HepG2 (cell line): ENCODE results near the gene RASGRP2. TPM values are rescaled to one million over a fixed set of nuclear protein-coding genes. Genes with fewer than 3 reads are reported as not detected.

Experiments
- ATAC-seq: fragments of 200-7000 bp; cut with Tn5 transposase; 3 replicates; pipeline ENCODE4 v1.9.1; 2020; ENCODE audit warnings: mild to moderate bottlenecking, moderate library complexity
- BruUV-seq: library from RNA; stranded (reverse); fragments of 400-500 nt; replicated peaks from 2 replicates; lab custom pipeline; 2021; lab: Mats Ljungman, UMichigan
- CTCF ChIA-PET: fragments of 300-600 bp; formaldehyde crosslinking; extraction: SDS; loops from one replicate; lab custom pipeline; 2021; ENCODE audit warnings: low total read pairs, inconsistent platforms, low intra/inter-chr PET ratio; lab: Yijun Ruan, JAX
- POLR2A ChIA-PET: fragments of 350-600 bp; sonication (Branson Sonifier 250); formaldehyde crosslinking; loops from one replicate; lab custom pipeline; 2020; ENCODE audit warnings: antibody characterized with exemption, inconsistent platforms; lab: Yijun Ruan, JAX
- DNase-seq: peaks from one replicate; pipeline ENCODE4 v3.0.0-alpha.2; 2015; ENCODE audit warnings: low spot score
- FAIRE-seq: peaks from 3 replicates; lab custom pipeline; 2011; peaks lifted over from hg19 to GRCh38; lab: Jason Lieb, UNC
- H2AFZ ChIP-seq: one replicate; pipeline ENCODE4 v1.6.1; 2011; ENCODE audit warnings: low read length, inconsistent platforms
- H3K27ac ChIP-seq: fragments of 300-600 bp; 3 replicates; pipeline ENCODE4 v1.8.0; 2011; ENCODE audit warnings: mixed run types, mild to moderate bottlenecking, mixed read lengths, low read length, inconsistent platforms; ENCODE audit not compliant: insufficient read depth; ENCODE audit errors: extremely low read length
- H3K27me3 ChIP-seq, 2 experiments: fragments of 200-600 bp in 1 of 2; 2 replicates in 1 of 2; 3 replicates in 1 of 2; pipeline versions ENCODE4 v1.6.0 to v1.8.0; 2011; ENCODE audit warnings: low read length in 2 of 2, mild to moderate bottlenecking in 2 of 2, moderate library complexity in 2 of 2, inconsistent platforms in 1 of 2; ENCODE audit not compliant: insufficient read depth in 2 of 2, control insufficient read depth in 1 of 2
- H3K36me3 ChIP-seq, 2 experiments: fragments of 200-600 bp in 1 of 2; replicated peaks in 1 of 2; 2 replicates in 1 of 2; 3 replicates in 1 of 2; pipeline versions ENCODE4 v1.5.1 to v1.8.0; 2011; ENCODE audit warnings: low read length in 2 of 2, inconsistent platforms in 1 of 2; ENCODE audit not compliant: insufficient read depth in 2 of 2, control insufficient read depth in 1 of 2
- H3K4me1 ChIP-seq: 2 replicates; pipeline ENCODE4 v1.5.1; 2012; ENCODE audit warnings: low read length, inconsistent platforms; ENCODE audit not compliant: insufficient read depth
- H3K4me2 ChIP-seq: 2 replicates; pipeline ENCODE4 v1.6.0; 2011; ENCODE audit warnings: low read depth, low read length, inconsistent platforms
- H3K4me3 ChIP-seq, 3 experiments: fragments of 200-600 bp in 1 of 3; sonication (generic), shearing (Covaris generic) in 1 of 3; replicated peaks in 1 of 3; 2 replicates each; pipeline ENCODE4 v1.5.1; 2011 to 2016; ENCODE audit warnings: low read length in 3 of 3, inconsistent platforms in 2 of 3, low read depth in 2 of 3, mild to moderate bottlenecking in 2 of 3, control low read depth in 1 of 3, mixed read lengths in 1 of 3; ENCODE audit not compliant: insufficient read depth in 1 of 3
- H3K79me2 ChIP-seq: one replicate; pipeline ENCODE4 v1.6.1; 2011; ENCODE audit warnings: low read length, inconsistent platforms; ENCODE audit not compliant: insufficient read depth
- H3K9ac ChIP-seq: 2 replicates; pipeline ENCODE4 v1.6.0; 2011; ENCODE audit warnings: mild to moderate bottlenecking, low read depth, low read length, inconsistent platforms; ENCODE audit not compliant: insufficient read depth
- H3K9me3 ChIP-seq: 2 replicates; pipeline ENCODE4 v1.5.1; 2012; ENCODE audit warnings: mild to moderate bottlenecking, low read length
- H4K20me1 ChIP-seq: 2 replicates; pipeline ENCODE4 v1.6.0; 2011; ENCODE audit warnings: inconsistent platforms, mild to moderate bottlenecking, low read length, moderate library complexity; ENCODE audit not compliant: insufficient read depth
- ATF7 ChIP-seq, 2 experiments: fragments of 450-650 bp in 1 of 2; sonication (generic) in 1 of 2; formaldehyde crosslinking in 1 of 2; IDR thresholded peaks; 2 replicates each; pipeline versions ENCODE4 v1.4.0 to v1.6.1; 2016 to 2020; ENCODE audit warnings: antibody characterized with exemption in 1 of 2, mild to moderate bottlenecking in 1 of 2, missing genetic modification reagents in 1 of 2
- FOXM1 ChIP-seq: sonication (generic); formaldehyde crosslinking; IDR thresholded peaks from 2 replicates; pipeline ENCODE4 v1.5.0; 2020; ENCODE audit warnings: missing genetic modification reagents
- POLR2A ChIP-seq, 2 experiments: IDR thresholded peaks; 2 replicates each; pipeline ENCODE4 v1.6.1; 2011; ENCODE audit warnings: low read depth in 2 of 2, low read length in 2 of 2, mild to moderate bottlenecking in 1 of 2, moderate library complexity in 1 of 2; ENCODE audit not compliant: insufficient read depth in 1 of 2
- RBFOX2 ChIP-seq: fragments of 200-400 bp; formaldehyde crosslinking; IDR thresholded peaks from 2 replicates; pipeline ENCODE4 v1.6.1; 2017; ENCODE audit warnings: low read depth, mild to moderate bottlenecking, low read length
- RBM22 ChIP-seq: fragments of 200-400 bp; formaldehyde crosslinking; optimal IDR thresholded peaks from 2 replicates; pipeline ENCODE3; 2017; ENCODE audit warnings: mild to moderate bottlenecking, low read length, moderate library complexity
- SNAPC5 ChIP-seq: sonication (generic); formaldehyde crosslinking; IDR thresholded peaks from 2 replicates; pipeline ENCODE4 v1.8.1; 2023; ENCODE audit warnings: mild to moderate bottlenecking, missing genetic modification reagents, borderline replicate concordance
- SRSF9 ChIP-seq: fragments of 200-400 bp; formaldehyde crosslinking; IDR thresholded peaks from 2 replicates; pipeline ENCODE4 v1.6.1; 2018; ENCODE audit warnings: borderline replicate concordance, mild to moderate bottlenecking, low read depth, low read length; ENCODE audit not compliant: insufficient read depth, poor library complexity, severe bottlenecking
- ZNF121 ChIP-seq: sonication (generic); formaldehyde crosslinking; IDR thresholded peaks from 2 replicates; pipeline ENCODE4 v1.5.0; 2020; ENCODE audit warnings: mild to moderate bottlenecking, missing genetic modification reagents
- ZNF33B ChIP-seq: sonication (generic); formaldehyde crosslinking; IDR thresholded peaks from 2 replicates; pipeline ENCODE4 v1.5.1; 2020; ENCODE audit warnings: mild to moderate bottlenecking, missing genetic modification reagents
- ZNF616 ChIP-seq: sonication (generic); formaldehyde crosslinking; IDR thresholded peaks from 2 replicates; pipeline ENCODE4 v1.5.0; 2020; ENCODE audit warnings: low read depth, mild to moderate bottlenecking, missing genetic modification reagents
- ZSCAN12 ChIP-seq: sonication (generic); formaldehyde crosslinking; IDR thresholded peaks from 2 replicates; pipeline ENCODE4 v1.9.0; 2021; ENCODE audit warnings: mild to moderate bottlenecking, missing genetic modification reagents
- WGBS: methylation state at CpG from one replicate; pipeline ENCODE4 v1.1.6; 2017; ENCODE audit warnings: low lambda C conversion rate; 5-methylcytosine and 5-hydroxymethylcytosine counted together
- in situ Hi-C: cut with HindIII; loops from 2 replicates; pipeline ENCODE4 v1.10.0; 2017; ENCODE audit warnings: low pct_unique_long_range_greater_than_20kb; ENCODE audit not compliant: extremely low pct_ligation_motif_present
- intact Hi-C: fragments of 100-400 bp; cut with micrococcal nuclease; formaldehyde crosslinking; loops from one replicate; pipeline ENCODE4 v1.10.0; 2022; ENCODE audit not compliant: unreplicated experiment
- polyA plus RNA-seq, 8 experiments: library from polyadenylated mRNA; depleted of rRNA in 3 of 8; stranded (reverse) in 7 of 8; unstranded in 1 of 8; fragments of >200 nt; fragmentation: Illumina TruSeq in 4 of 8; extraction: Trizol in 4 of 8; gene quantifications; 2 replicates each; pipeline versions ENCODE4 v1.2.1 to v1.2.3, GENCODE V29; 2011 to 2016; ENCODE audit warnings: low read depth in 4 of 8, missing spikeins in 1 of 8, mixed read lengths in 1 of 8; ENCODE audit not compliant: insufficient read depth in 1 of 8
- total RNA-seq, 5 experiments: library from RNA; depleted of rRNA; stranded (reverse); fragments of >200 nt; fragmentation: Illumina TruSeq; extraction: Trizol; gene quantifications; 2 replicates each; pipeline ENCODE4 v1.2.3, GENCODE V29; 2016; ENCODE audit warnings: low read depth in 1 of 5

The RASGRP2 gene
- total and polyA plus RNA-seq, 2 of the 13 experiments (the other 11 are each of a cell fraction or from before 2014, with no cell fraction given) = 0.61 TPM; not detected in 1

- TF ChIP-seq ZNF616 (CRISPR knock-in tag) (no peak), RBFOX2 (0 out of 2 replicates have a peak, but pooled peaks have one; percentile 22), RBM22 (peak; percentile 75), ZNF33B (CRISPR knock-in tag) (no peak), ZNF121 (CRISPR knock-in tag) (no peak), ZSCAN12 (CRISPR knock-in tag) (no peak)
- TF ChIP-seq, all 625 proteins: peak for 3
Observed at GRCh38 chr11:64774144-64774543, 30.2 kb upstream of the RASGRP2 start (continued).

DNA sequence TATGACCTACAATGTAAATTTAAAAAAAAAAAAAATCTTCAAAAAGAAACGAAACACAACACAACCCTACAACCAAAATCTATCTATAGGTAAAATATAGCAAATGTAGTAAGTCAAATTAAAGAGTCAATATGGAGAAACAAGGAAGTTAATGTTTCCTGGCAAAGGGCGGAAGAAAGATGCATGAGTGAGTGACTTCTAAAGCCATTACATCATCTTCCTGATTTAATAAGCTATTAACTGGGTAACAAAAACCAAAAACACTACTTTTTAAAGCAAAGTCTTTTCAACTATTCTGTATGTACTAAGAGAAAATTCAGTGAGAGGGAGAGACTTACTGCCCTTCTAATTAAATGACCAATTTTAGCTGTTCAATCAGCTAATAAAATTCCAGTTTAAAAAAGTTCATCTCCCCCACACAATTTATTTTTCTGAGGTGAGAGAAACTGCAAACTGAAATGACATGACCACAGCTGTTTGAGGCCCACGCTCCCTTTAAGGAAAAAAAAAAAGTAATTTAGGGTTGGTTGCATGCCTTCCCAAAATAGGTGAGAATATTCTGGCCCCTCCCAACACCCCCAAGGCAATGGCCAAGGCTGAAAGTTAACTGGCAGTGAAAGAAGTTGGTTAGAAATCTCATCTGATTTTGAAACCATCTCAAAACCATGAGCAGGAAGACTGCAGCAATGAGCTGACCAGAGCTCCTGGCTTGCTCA, 28.5 kb upstream of the RASGRP2 start:
- no peaks in the 10 kb centered on the region for H3K9me3 ChIP-seq
- WGBS = 96% methylated on average over 3 of the region's 3 CpGs
- H4K20me1 ChIP-seq = peaks cover 97% of the 10 kb centered on the region
- H3K36me3 ChIP-seq = peaks cover 61 to 97% of the 10 kb centered on the region in 2 experiments
- H3K9ac ChIP-seq = no peak overlapping the region
- H3K4me2 ChIP-seq = no peak overlapping the region
- no peaks in the 10 kb centered on the region; a peak in 1 of 5 replicates for H3K27me3 ChIP-seq
- in situ Hi-C loops (no loop called here), intact Hi-C loops (no loop called here)
- TF ChIP-seq ATF7 (IDR thresholded peaks at IDR 0.05) (peak; percentile 52), ATF7 (CRISPR knock-in tag; IDR thresholded peaks at IDR 0.05) (no peak), POLR2A (IDR thresholded peaks at IDR 0.05; ENCODE audit: insufficient read depth in 1 of 2, low read depth in 2 of 2, low read length in 2 of 2) (peak in 1 of 2 experiments; percentile 23; a peak in 1 of 4 replicates), SNAPC5 (no peak), FOXM1 (no peak), SRSF9 (no peak)
- ChIA-PET POLR2A (interaction anchor here (1.6 kb wide), 1 partner anchor 9 kb away, joined by 4 read pairs; no protein-coding TSS in a partner anchor), CTCF (no interaction called here)
- peaks cover 56% of the 10 kb centered on the region for H3K79me2 ChIP-seq
- H2AFZ ChIP-seq = no peak overlapping the region
- ATAC-seq (no peak), FAIRE-seq (no peak), DNase-seq (no peak)
- BruUV-seq = no TSS peak
- H3K27ac ChIP-seq = no peak overlapping the region
- no peak overlapping the region for H3K4me3 ChIP-seq
- peaks cover 44% of the 10 kb centered on the region for H3K4me1 ChIP-seq
